Ishikawa (cell line): ENCODE results near the gene SYNCRIP.

Experiments used
- CEBPB ChIP-seq: IDR thresholded peaks from 2 replicates; pipeline ENCODE4 v1.6.1; 2012
- CREB1 ChIP-seq: IDR thresholded peaks from 2 replicates; pipeline ENCODE4 v1.6.1; 2012; ENCODE audit warnings: low read depth
- EGR1 ChIP-seq: IDR thresholded peaks from 2 replicates; pipeline ENCODE4 v1.6.1; 2012
- EP300 ChIP-seq: IDR thresholded peaks from 2 replicates; pipeline ENCODE4 v1.6.1; 2012; ENCODE audit warnings: borderline replicate concordance
- FOXM1 ChIP-seq: IDR thresholded peaks from 2 replicates; pipeline ENCODE4 v1.6.1; 2012; ENCODE audit warnings: low read depth, borderline replicate concordance
- NFIC ChIP-seq: IDR thresholded peaks from 2 replicates; pipeline ENCODE4 v1.6.1; 2012
- RAD21 ChIP-seq: IDR thresholded peaks from 2 replicates; pipeline ENCODE4 v1.6.1; 2012; ENCODE audit warnings: low read depth
- TAF1 ChIP-seq: IDR thresholded peaks from 2 replicates; pipeline ENCODE4 v1.6.1; 2012; ENCODE audit warnings: low read depth, mild to moderate bottlenecking
- TCF12 ChIP-seq: IDR thresholded peaks from 2 replicates; pipeline ENCODE4 v1.6.1; 2012; ENCODE audit warnings: low read depth
- TEAD4 ChIP-seq: IDR thresholded peaks from 2 replicates; pipeline ENCODE4 v1.6.1; 2012
- YY1 ChIP-seq: IDR thresholded peaks from 2 replicates; pipeline ENCODE4 v1.6.1; 2012; ENCODE audit warnings: low read depth
- ZBTB7A ChIP-seq: IDR thresholded peaks from 2 replicates; pipeline ENCODE4 v1.6.1; 2012; ENCODE audit warnings: low read depth
- TF ChIP-seq, protein P1 (sequence below): IDR thresholded peaks from 2 replicates; pipeline ENCODE4 v1.6.1; 2012
- TF ChIP-seq, protein P2 (sequence below): IDR thresholded peaks from 2 replicates; pipeline ENCODE4 v1.6.1; 2012
- TF ChIP-seq, protein P3 (sequence below): IDR thresholded peaks from 2 replicates; pipeline ENCODE4 v1.6.1; 2012; ENCODE audit warnings: low read depth, mild to moderate bottlenecking

Gene SYNCRIP

DNA sequence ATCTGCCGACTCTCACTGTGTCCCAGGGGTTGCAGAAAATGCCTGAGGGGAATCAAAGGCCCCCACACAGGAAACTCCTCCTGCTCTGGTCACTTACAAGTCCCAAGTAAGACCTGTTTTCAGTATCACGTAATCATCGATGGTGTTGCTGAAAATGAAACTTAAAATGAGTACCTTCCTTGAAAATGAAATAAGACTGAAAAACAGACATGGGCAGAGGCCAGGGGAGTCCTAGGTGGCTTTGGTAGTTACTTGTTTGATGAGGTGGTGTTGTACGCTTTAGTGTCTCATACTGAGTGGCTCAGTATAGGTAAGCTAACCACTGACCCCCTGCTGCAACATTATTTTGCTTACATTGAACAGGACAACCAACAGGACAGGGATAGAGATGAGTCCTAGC lies 43.0 kb upstream of the SYNCRIP start:
- no peak for TF ChIP-seq TAF1

DNA sequence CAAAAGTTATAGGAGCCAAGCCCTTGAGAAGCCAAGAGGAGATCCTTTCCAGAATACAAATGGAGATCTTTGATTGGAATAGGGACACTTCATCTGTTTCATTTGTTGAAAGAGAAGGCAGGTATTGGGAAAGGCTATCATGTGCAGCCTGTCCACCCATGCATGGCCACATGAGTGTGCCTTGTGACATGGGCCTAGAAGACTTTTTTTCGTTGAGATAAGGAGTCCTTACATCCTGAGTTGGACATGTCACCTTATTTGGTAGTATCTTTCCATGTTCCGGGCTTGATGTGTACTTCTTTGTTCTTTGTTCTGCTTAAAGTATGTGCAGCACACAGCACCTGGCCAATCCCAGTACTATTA lies 42.1 kb upstream of the SYNCRIP start:
- TF ChIP-seq TEAD4 (no peak), EP300 (no peak), ZBTB7A (no peak), CREB1 (no peak), TCF12 (no peak), TAF1 (no peak), RAD21 (no peak), NFIC (no peak), CEBPB (no peak), FOXM1 (no peak), EGR1 (no peak), YY1 (no peak)
- TF ChIP-seq, protein P1, sequence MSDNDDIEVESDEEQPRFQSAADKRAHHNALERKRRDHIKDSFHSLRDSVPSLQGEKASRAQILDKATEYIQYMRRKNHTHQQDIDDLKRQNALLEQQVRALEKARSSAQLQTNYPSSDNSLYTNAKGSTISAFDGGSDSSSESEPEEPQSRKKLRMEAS, result no peak
- TF ChIP-seq, protein P2, sequence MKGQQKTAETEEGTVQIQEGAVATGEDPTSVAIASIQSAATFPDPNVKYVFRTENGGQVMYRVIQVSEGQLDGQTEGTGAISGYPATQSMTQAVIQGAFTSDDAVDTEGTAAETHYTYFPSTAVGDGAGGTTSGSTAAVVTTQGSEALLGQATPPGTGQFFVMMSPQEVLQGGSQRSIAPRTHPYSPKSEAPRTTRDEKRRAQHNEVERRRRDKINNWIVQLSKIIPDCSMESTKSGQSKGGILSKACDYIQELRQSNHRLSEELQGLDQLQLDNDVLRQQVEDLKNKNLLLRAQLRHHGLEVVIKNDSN, result no peak
- TF ChIP-seq, protein P3, sequence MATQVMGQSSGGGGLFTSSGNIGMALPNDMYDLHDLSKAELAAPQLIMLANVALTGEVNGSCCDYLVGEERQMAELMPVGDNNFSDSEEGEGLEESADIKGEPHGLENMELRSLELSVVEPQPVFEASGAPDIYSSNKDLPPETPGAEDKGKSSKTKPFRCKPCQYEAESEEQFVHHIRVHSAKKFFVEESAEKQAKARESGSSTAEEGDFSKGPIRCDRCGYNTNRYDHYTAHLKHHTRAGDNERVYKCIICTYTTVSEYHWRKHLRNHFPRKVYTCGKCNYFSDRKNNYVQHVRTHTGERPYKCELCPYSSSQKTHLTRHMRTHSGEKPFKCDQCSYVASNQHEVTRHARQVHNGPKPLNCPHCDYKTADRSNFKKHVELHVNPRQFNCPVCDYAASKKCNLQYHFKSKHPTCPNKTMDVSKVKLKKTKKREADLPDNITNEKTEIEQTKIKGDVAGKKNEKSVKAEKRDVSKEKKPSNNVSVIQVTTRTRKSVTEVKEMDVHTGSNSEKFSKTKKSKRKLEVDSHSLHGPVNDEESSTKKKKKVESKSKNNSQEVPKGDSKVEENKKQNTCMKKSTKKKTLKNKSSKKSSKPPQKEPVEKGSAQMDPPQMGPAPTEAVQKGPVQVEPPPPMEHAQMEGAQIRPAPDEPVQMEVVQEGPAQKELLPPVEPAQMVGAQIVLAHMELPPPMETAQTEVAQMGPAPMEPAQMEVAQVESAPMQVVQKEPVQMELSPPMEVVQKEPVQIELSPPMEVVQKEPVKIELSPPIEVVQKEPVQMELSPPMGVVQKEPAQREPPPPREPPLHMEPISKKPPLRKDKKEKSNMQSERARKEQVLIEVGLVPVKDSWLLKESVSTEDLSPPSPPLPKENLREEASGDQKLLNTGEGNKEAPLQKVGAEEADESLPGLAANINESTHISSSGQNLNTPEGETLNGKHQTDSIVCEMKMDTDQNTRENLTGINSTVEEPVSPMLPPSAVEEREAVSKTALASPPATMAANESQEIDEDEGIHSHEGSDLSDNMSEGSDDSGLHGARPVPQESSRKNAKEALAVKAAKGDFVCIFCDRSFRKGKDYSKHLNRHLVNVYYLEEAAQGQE, result no peak

DNA sequence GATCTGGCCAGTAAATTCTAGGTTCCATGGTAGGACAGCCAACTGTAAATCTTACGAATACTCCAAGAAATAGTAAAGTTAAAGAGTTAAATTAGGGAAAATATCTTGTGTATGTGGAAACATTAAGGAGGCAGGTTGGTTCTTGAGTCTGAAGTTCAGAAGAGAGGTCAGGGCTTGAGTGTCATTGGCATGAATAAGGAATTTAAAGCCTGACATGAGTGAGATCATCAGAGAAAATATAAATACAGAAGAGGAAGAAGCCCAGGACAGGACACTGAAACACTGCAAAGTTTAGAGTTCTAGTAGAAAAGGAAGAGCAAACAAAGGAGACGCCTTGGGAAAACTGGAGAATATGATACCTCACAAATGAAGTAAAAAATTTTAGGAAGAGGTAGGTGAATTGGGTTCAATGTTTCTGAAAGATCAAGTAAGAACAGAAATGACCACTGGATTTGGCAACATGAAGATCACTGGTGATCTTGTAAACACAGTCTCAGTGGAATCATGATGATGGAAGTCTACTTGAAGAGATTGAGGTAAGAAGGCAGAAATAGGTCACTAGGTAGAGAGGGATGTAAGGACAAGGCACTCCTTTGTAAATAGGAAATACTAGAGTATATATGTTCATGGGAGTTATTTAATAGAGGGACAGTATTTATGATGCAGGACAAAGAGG lies 41.6 kb upstream of the SYNCRIP start:
- TF ChIP-seq ZBTB7A (no peak), CREB1 (no peak), EP300 (no peak), TAF1 (no peak), EGR1 (no peak), CEBPB (no peak), NFIC (no peak), RAD21 (no peak), TCF12 (no peak), FOXM1 (no peak), TEAD4 (no peak), YY1 (no peak)
- TF ChIP-seq, protein P2, result no peak
- TF ChIP-seq, protein P3, result no peak
- TF ChIP-seq, protein P1, result no peak

DNA sequence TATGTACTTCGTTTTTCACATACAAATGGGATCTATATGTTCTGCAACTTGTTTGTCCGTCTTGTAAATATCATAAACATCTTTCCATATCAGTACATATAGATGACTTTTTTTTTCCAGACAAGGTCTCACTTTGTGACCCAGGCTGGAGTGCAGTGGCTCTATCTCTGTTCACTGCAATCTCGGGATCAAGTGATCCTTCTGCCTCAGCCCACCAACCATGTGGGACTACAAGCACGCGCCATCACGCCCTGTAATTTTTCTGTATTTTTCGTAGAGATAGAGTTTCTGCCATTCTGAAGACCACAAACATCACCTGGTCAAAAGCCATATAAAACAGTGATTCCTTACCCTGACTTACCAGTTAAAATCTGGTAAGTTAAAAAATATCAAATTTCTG lies 37.7 kb upstream of the SYNCRIP start:
- TF ChIP-seq NFIC, result no peak
- no peak for TF ChIP-seq TEAD4
- no peak for TF ChIP-seq FOXM1
- TF ChIP-seq, protein P3, result no peak
- TF ChIP-seq, protein P1, result no peak
- TF ChIP-seq YY1, result no peak
- TF ChIP-seq ZBTB7A, result no peak
- no peak for TF ChIP-seq TAF1
- TF ChIP-seq CEBPB, result no peak
- TF ChIP-seq TCF12, result no peak
- TF ChIP-seq EP300, result no peak
- TF ChIP-seq CREB1, result no peak
- TF ChIP-seq EGR1, result no peak
